SK-N-MC (cell line): ENCODE results near the gene PDCL2.

Experiments used
- EZH2 ChIP-seq: fragments of 200-600 bp; sonication (generic); IDR thresholded peaks from one replicate; pipeline ENCODE4 v1.6.1; 2017; ENCODE audit warnings: antibody characterized with exemption
- FOXP2 ChIP-seq: optimal IDR thresholded peaks from 2 replicates; pipeline ENCODE3; 2011; ENCODE audit warnings: mild to moderate bottlenecking, moderate library complexity; ENCODE audit not compliant: insufficient read depth; ENCODE audit errors: extremely low read length, control extremely low read depth
- POLR2AphosphoS5 ChIP-seq: IDR thresholded peaks from 2 replicates; pipeline ENCODE4 v1.6.1; 2012; ENCODE audit warnings: mild to moderate bottlenecking, low read depth, low read length, borderline replicate concordance

- TF ChIP-seq POLR2AphosphoS5 (no peak), FOXP2 (no peak), EZH2 (no peak)
Observed at GRCh38 chr4:55610381-55610780, 18.3 kb upstream of the PDCL2 start.
